ENCODE measurements around the gene TCERG1L.

TCERG1L gene

GRCh38 chr10:131115321-131115720 is 196.2 kb downstream of the TCERG1L start:
- H3K4me1 ChIP-seq (ENCODE audit: control insufficient read depth, insufficient read depth, low read length), result no peaks in the 10 kb centered on the region
- no peak overlapping the region for H3K4me3 ChIP-seq (ENCODE audit: low read depth, low read length)
- no peaks in the 10 kb centered on the region for H3K36me3 ChIP-seq (ENCODE audit: control insufficient read depth, insufficient read depth, low read length)
- H3K9me3 ChIP-seq (ENCODE audit: control insufficient read depth, insufficient read depth, low read length), result no peaks in the 10 kb centered on the region
- no peak overlapping the region for H3K9ac ChIP-seq (ENCODE audit: low read depth, low read length)
- H3K27ac ChIP-seq (ENCODE audit: low read depth, low read length), result no peak overlapping the region
- H3K27me3 ChIP-seq (ENCODE audit: control insufficient read depth, insufficient read depth, low read length), result no peaks in the 10 kb centered on the region

GRCh38 chr10:131114846-131115245 is 196.7 kb downstream of the TCERG1L start:
- no peaks in the 10 kb centered on the region for H3K4me1 ChIP-seq (ENCODE audit: control insufficient read depth, insufficient read depth, low read length)
- H3K4me3 ChIP-seq (ENCODE audit: low read depth, low read length), result no peak overlapping the region
- no peaks in the 10 kb centered on the region for H3K9me3 ChIP-seq (ENCODE audit: control insufficient read depth, insufficient read depth, low read length)
- H3K27me3 ChIP-seq (ENCODE audit: control insufficient read depth, insufficient read depth, low read length), result no peaks in the 10 kb centered on the region
- no peak overlapping the region for H3K9ac ChIP-seq (ENCODE audit: low read depth, low read length)
- no peak overlapping the region for H3K27ac ChIP-seq (ENCODE audit: low read depth, low read length)
- no peaks in the 10 kb centered on the region for H3K36me3 ChIP-seq (ENCODE audit: control insufficient read depth, insufficient read depth, low read length)

GRCh38 chr10:131113709-131114291 is 197.7 kb downstream of the TCERG1L start:
- H3K4me3 ChIP-seq (ENCODE audit: low read depth, low read length), result no peak overlapping the region
- no peaks in the 10 kb centered on the region for H3K36me3 ChIP-seq (ENCODE audit: control insufficient read depth, insufficient read depth, low read length)
- no peaks in the 10 kb centered on the region for H3K4me1 ChIP-seq (ENCODE audit: control insufficient read depth, insufficient read depth, low read length)
- no peaks in the 10 kb centered on the region for H3K9me3 ChIP-seq (ENCODE audit: control insufficient read depth, insufficient read depth, low read length)
- no peak overlapping the region for H3K27ac ChIP-seq (ENCODE audit: low read depth, low read length)
- no peaks in the 10 kb centered on the region for H3K27me3 ChIP-seq (ENCODE audit: control insufficient read depth, insufficient read depth, low read length)
- H3K9ac ChIP-seq (ENCODE audit: low read depth, low read length), result no peak overlapping the region

- Histone ChIP-seq H3K4me3 (ENCODE audit: low read depth, low read length) (no peak overlapping the region), H3K9ac (ENCODE audit: low read depth, low read length) (no peak overlapping the region), H3K27ac (ENCODE audit: low read depth, low read length) (no peak overlapping the region), H3K27me3 (ENCODE audit: control insufficient read depth, insufficient read depth, low read length) (no peaks in the 10 kb centered on the region), H3K4me1 (ENCODE audit: control insufficient read depth, insufficient read depth, low read length) (no peaks in the 10 kb centered on the region), H3K9me3 (ENCODE audit: control insufficient read depth, insufficient read depth, low read length) (no peaks in the 10 kb centered on the region), H3K36me3 (ENCODE audit: control insufficient read depth, insufficient read depth, low read length) (no peaks in the 10 kb centered on the region)
Observed at GRCh38 chr10:131113165-131113564, 198.4 kb downstream of the TCERG1L start.

- Histone ChIP-seq H3K9ac (ENCODE audit: low read depth, low read length) (no peak overlapping the region), H3K36me3 (ENCODE audit: control insufficient read depth, insufficient read depth, low read length) (no peaks in the 10 kb centered on the region), H3K27ac (ENCODE audit: low read depth, low read length) (no peak overlapping the region), H3K4me1 (ENCODE audit: control insufficient read depth, insufficient read depth, low read length) (no peaks in the 10 kb centered on the region), H3K9me3 (ENCODE audit: control insufficient read depth, insufficient read depth, low read length) (no peaks in the 10 kb centered on the region), H3K4me3 (ENCODE audit: low read depth, low read length) (no peak overlapping the region), H3K27me3 (ENCODE audit: control insufficient read depth, insufficient read depth, low read length) (no peaks in the 10 kb centered on the region)
Observed at GRCh38 chr10:131112691-131113090, 198.8 kb downstream of the TCERG1L start.

GRCh38 chr10:131111471-131112080 is 199.9 kb downstream of the TCERG1L start:
- Histone ChIP-seq H3K36me3 (ENCODE audit: control insufficient read depth, insufficient read depth, low read length) (no peaks in the 10 kb centered on the region), H3K4me3 (ENCODE audit: low read depth, low read length) (no peak overlapping the region), H3K9me3 (ENCODE audit: control insufficient read depth, insufficient read depth, low read length) (no peaks in the 10 kb centered on the region), H3K4me1 (ENCODE audit: control insufficient read depth, insufficient read depth, low read length) (no peaks in the 10 kb centered on the region), H3K27me3 (ENCODE audit: control insufficient read depth, insufficient read depth, low read length) (no peaks in the 10 kb centered on the region), H3K9ac (ENCODE audit: low read depth, low read length) (no peak overlapping the region), H3K27ac (ENCODE audit: low read depth, low read length) (no peak overlapping the region)

GRCh38 chr10:131111007-131111406 is 200.5 kb downstream of the TCERG1L start:
- no peaks in the 10 kb centered on the region for H3K36me3 ChIP-seq (ENCODE audit: control insufficient read depth, insufficient read depth, low read length)
- H3K9me3 ChIP-seq (ENCODE audit: control insufficient read depth, insufficient read depth, low read length), result no peaks in the 10 kb centered on the region
- H3K27me3 ChIP-seq (ENCODE audit: control insufficient read depth, insufficient read depth, low read length), result no peaks in the 10 kb centered on the region
- H3K4me3 ChIP-seq (ENCODE audit: low read depth, low read length), result no peak overlapping the region
- H3K9ac ChIP-seq (ENCODE audit: low read depth, low read length), result no peak overlapping the region
- H3K27ac ChIP-seq (ENCODE audit: low read depth, low read length), result no peak overlapping the region
- H3K4me1 ChIP-seq (ENCODE audit: control insufficient read depth, insufficient read depth, low read length), result no peaks in the 10 kb centered on the region

- H3K9ac ChIP-seq (ENCODE audit: low read depth, low read length), result no peak overlapping the region
- H3K36me3 ChIP-seq (ENCODE audit: control insufficient read depth, insufficient read depth, low read length), result no peaks in the 10 kb centered on the region
- H3K4me1 ChIP-seq (ENCODE audit: control insufficient read depth, insufficient read depth, low read length), result no peaks in the 10 kb centered on the region
- no peaks in the 10 kb centered on the region for H3K9me3 ChIP-seq (ENCODE audit: control insufficient read depth, insufficient read depth, low read length)
- no peaks in the 10 kb centered on the region for H3K27me3 ChIP-seq (ENCODE audit: control insufficient read depth, insufficient read depth, low read length)
- H3K27ac ChIP-seq (ENCODE audit: low read depth, low read length), result no peak overlapping the region
- H3K4me3 ChIP-seq (ENCODE audit: low read depth, low read length), result no peak overlapping the region
Observed at GRCh38 chr10:131110241-131110783, 201.2 kb downstream of the TCERG1L start.

GRCh38 chr10:131109726-131110125 is 201.8 kb downstream of the TCERG1L start:
- Histone ChIP-seq H3K9me3 (ENCODE audit: control insufficient read depth, insufficient read depth, low read length) (no peaks in the 10 kb centered on the region), H3K4me1 (ENCODE audit: control insufficient read depth, insufficient read depth, low read length) (no peaks in the 10 kb centered on the region), H3K27ac (ENCODE audit: low read depth, low read length) (no peak overlapping the region), H3K9ac (ENCODE audit: low read depth, low read length) (no peak overlapping the region), H3K27me3 (ENCODE audit: control insufficient read depth, insufficient read depth, low read length) (no peaks in the 10 kb centered on the region), H3K36me3 (ENCODE audit: control insufficient read depth, insufficient read depth, low read length) (no peaks in the 10 kb centered on the region), H3K4me3 (ENCODE audit: low read depth, low read length) (no peak overlapping the region)

GRCh38 chr10:131109291-131109690 is 202.2 kb downstream of the TCERG1L start:
- Histone ChIP-seq H3K27ac (ENCODE audit: low read depth, low read length) (no peak overlapping the region), H3K36me3 (ENCODE audit: control insufficient read depth, insufficient read depth, low read length) (no peaks in the 10 kb centered on the region), H3K27me3 (ENCODE audit: control insufficient read depth, insufficient read depth, low read length) (no peaks in the 10 kb centered on the region), H3K9ac (ENCODE audit: low read depth, low read length) (no peak overlapping the region), H3K9me3 (ENCODE audit: control insufficient read depth, insufficient read depth, low read length) (no peaks in the 10 kb centered on the region), H3K4me1 (ENCODE audit: control insufficient read depth, insufficient read depth, low read length) (no peaks in the 10 kb centered on the region), H3K4me3 (ENCODE audit: low read depth, low read length) (no peak overlapping the region)

- H3K36me3 ChIP-seq (ENCODE audit: control insufficient read depth, insufficient read depth, low read length), result no peaks in the 10 kb centered on the region
- no peak overlapping the region for H3K4me3 ChIP-seq (ENCODE audit: low read depth, low read length)
- H3K9ac ChIP-seq (ENCODE audit: low read depth, low read length), result no peak overlapping the region
- no peaks in the 10 kb centered on the region for H3K9me3 ChIP-seq (ENCODE audit: control insufficient read depth, insufficient read depth, low read length)
- no peaks in the 10 kb centered on the region for H3K27me3 ChIP-seq (ENCODE audit: control insufficient read depth, insufficient read depth, low read length)
- H3K27ac ChIP-seq (ENCODE audit: low read depth, low read length), result no peak overlapping the region
- H3K4me1 ChIP-seq (ENCODE audit: control insufficient read depth, insufficient read depth, low read length), result no peaks in the 10 kb centered on the region
Observed at GRCh38 chr10:131107970-131108369, 203.6 kb downstream of the TCERG1L start.
